Gastrocnemius medialis (tissue), 4 donors: ENCODE results near the gene AURKAIP1. TPM values are rescaled to one million over a fixed set of nuclear protein-coding genes. Genes with fewer than 3 reads are reported as not detected.
A peak's percentile ranks its signal among the peaks of the same experiment; 100 is the strongest.
"Not testable (repeated sequence)": the region's sequence is repeated elsewhere in the genome, so short reads cannot be mapped to it uniquely, and the experiment has no call there.

Experiments
- ATAC-seq, 2 donors: fragments of 150-250 bp; one replicate each; pipeline ENCODE4 v1.9.1; 2016
- DNase-seq, 2 donors: peaks; one replicate each; pipeline ENCODE4 v3.0.0-alpha.2; 2019
- H3K27ac ChIP-seq, 4 donors: fragments of 200-600 bp; sonication (generic); 1 replicate in 1 of 4; 2 replicates in 3 of 4; pipeline ENCODE4 v1.5.1; 2016 to 2018; ENCODE audit warnings: mild to moderate bottlenecking in 2 of 4, moderate library complexity in 1 of 4
- H3K27me3 ChIP-seq, 3 donors: fragments of 200-600 bp; sonication (generic) in 2 of 3; 1 replicate in 1 of 3; 2 replicates in 2 of 3; pipeline versions ENCODE4 v1.5.1 to v1.6.0; 2016 to 2019; ENCODE audit warnings: mild to moderate bottlenecking in 1 of 3, moderate library complexity in 1 of 3
- H3K36me3 ChIP-seq, 2 donors: fragments of 200-600 bp; sonication (generic) in 1 of 2; one replicate each; pipeline ENCODE4 v1.5.1; 2017 to 2018
- H3K4me1 ChIP-seq, 2 donors: fragments of 200-600 bp; sonication (generic) in 1 of 2; one replicate each; pipeline ENCODE4 v1.5.1; 2016 to 2017; ENCODE audit warnings: mild to moderate bottlenecking in 2 of 2
- H3K4me3 ChIP-seq, 4 donors: fragments of 200-600 bp; sonication (generic) in 3 of 4; 1 replicate in 1 of 4; 2 replicates in 3 of 4; pipeline ENCODE4 v1.5.1; 2016 to 2019; ENCODE audit warnings: mild to moderate bottlenecking in 2 of 4
- H3K9me3 ChIP-seq, 3 donors: fragments of 200-600 bp; sonication (generic) in 2 of 3; 1 replicate in 1 of 3; 2 replicates in 2 of 3; pipeline ENCODE4 v1.5.1; 2016 to 2019
- POLR2A ChIP-seq, 2 donors: fragments of 450-650 bp; IDR thresholded peaks; one replicate each; pipeline ENCODE4 v1.6.1; 2017; ENCODE audit warnings: antibody characterized with exemption in 2 of 2, mild to moderate bottlenecking in 2 of 2, moderate library complexity in 2 of 2
- in situ Hi-C, 4 donors: fragments of 200-750 bp; cut with MboI; loops; one replicate each; pipeline versions ENCODE4 v1.15.0 to v1.8.0; 2017; ENCODE audit warnings: low sequenced_read_pairs in 4 of 4
- intact Hi-C: fragments of 100-400 bp; cut with DNase I; formaldehyde crosslinking; loops from one replicate; pipeline ENCODE4 v1.15.1; 2023; ENCODE audit warnings: low total_unique reads
- total RNA-seq, 4 donors: library from RNA; depleted of rRNA; stranded (reverse); fragments of >200 nt; gene quantifications; one replicate each; pipeline versions ENCODE4 v1.1.0 to v1.2.3, GENCODE V29; 2016
- TF ChIP-seq, protein P1 (sequence below), 5 experiments: fragments of 450-650 bp in 3 of 5; fragments of 200-600 bp in 2 of 5; sonication (generic) in 2 of 5; IDR thresholded peaks in 4 of 5; conservative IDR thresholded peaks in 1 of 5; 1 replicate in 4 of 5; 2 replicates in 1 of 5; pipeline ENCODE4 v1.5.1; 2016 to 2019; ENCODE audit warnings: antibody characterized with exemption in 5 of 5, mild to moderate bottlenecking in 3 of 5, moderate library complexity in 3 of 5

Gene AURKAIP1
- total RNA-seq, 4 donors from 2014 or later: 165 to 450 (median 234) TPM

GRCh38 chr1:1411626-1412025 is 36.6 kb upstream of the AURKAIP1 start:
- Histone ChIP-seq H3K27me3 (no peaks in the 10 kb centered on the region), H3K36me3 (no peaks in the 10 kb centered on the region), H3K27ac (no peak overlapping the region), H3K4me3 (no peak overlapping the region), H3K9me3 (no peaks in the 10 kb centered on the region), H3K4me1 (peaks cover 16 to 18% of the 10 kb centered on the region in 2 donors)
- no peak for TF ChIP-seq POLR2A (IDR thresholded peaks at IDR 0.05)
- intact Hi-C loops (no loop called here), in situ Hi-C loops (no loop called here)
- DNase-seq (no peak), ATAC-seq (no peak)

DNA sequence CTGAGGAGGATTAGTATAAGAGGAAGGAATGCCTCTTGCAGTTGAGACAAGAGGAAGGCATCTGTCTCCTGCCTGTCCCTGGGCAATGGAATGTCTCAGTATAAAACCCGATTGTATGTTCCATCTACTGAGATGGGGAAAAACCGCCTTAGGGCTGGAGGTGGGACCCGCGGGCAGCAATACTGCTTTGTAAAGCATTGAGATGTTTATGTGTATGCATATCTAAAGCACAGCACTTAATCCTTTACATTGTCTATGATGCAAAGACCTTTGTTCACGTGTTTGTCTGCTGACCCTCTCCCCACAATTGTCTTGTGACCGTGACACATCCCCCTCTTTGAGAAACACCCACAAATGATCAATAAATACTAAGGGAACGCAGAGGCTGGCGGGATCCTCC is 35.2 kb upstream of the AURKAIP1 start:
- intact Hi-C loops, DNase-seq, H3K36me3 ChIP-seq: not testable (repeated sequence)

DNA sequence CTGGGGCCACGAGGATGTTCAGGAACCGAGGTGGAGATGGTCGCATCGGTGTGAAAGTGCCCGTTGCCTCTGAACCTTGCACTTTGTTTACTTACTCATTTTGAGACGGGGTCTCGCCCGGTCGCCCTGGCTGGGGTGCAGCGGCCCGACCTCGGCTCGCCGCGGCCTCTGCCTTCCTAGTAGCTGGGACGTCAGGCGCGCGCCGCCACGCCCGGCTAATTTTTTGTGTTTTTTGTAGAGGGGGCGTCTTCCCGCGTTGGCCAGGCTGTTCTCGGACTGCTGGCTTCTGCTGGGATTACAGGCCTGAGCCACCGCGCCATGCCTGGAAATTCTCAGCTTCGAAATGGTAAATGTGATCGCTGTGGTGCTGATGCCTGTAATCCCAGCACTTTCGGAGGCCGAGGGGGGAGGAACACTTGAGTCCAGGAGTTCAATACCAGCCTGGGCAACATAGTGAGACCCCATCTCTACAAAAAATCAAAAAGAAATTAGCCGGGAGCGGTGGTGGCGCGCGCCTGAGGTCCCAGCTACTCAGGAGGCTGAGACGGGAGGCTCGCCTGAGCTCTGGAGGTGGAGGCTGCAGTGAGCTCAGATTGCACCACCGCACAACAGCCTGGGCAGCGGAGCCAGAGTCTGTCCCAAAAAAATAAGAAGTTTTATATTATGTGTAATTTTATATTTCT is 32.8 kb upstream of the AURKAIP1 start:
- H3K4me3 ChIP-seq: peak overlapping the region; percentile 85 to 100 (median 93)
- TF ChIP-seq, protein P1, sequence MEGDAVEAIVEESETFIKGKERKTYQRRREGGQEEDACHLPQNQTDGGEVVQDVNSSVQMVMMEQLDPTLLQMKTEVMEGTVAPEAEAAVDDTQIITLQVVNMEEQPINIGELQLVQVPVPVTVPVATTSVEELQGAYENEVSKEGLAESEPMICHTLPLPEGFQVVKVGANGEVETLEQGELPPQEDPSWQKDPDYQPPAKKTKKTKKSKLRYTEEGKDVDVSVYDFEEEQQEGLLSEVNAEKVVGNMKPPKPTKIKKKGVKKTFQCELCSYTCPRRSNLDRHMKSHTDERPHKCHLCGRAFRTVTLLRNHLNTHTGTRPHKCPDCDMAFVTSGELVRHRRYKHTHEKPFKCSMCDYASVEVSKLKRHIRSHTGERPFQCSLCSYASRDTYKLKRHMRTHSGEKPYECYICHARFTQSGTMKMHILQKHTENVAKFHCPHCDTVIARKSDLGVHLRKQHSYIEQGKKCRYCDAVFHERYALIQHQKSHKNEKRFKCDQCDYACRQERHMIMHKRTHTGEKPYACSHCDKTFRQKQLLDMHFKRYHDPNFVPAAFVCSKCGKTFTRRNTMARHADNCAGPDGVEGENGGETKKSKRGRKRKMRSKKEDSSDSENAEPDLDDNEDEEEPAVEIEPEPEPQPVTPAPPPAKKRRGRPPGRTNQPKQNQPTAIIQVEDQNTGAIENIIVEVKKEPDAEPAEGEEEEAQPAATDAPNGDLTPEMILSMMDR (IDR thresholded peaks at IDR 0.05 in 4 of 5, conservative IDR thresholded peaks at IDR 0.05 in 1 of 5): no peak
- TF ChIP-seq POLR2A (IDR thresholded peaks at IDR 0.05): no peak
- peak overlapping the region; percentile 79 to 95 (median 84) for H3K27ac ChIP-seq
- H3K27me3 ChIP-seq: no peaks in the 10 kb centered on the region
- H3K9me3 ChIP-seq: no peaks in the 10 kb centered on the region
- in situ Hi-C loops: no loop called here
- intact Hi-C loops: loop anchor here (1.0 to 2.0 kb wide), 3 partner anchors 8 to 135 kb away; partner anchors contain the start of genes AURKAIP1, CCNL2 and UBE2J2
- ATAC-seq (peak; percentile 21 to 22), DNase-seq (no peak)
- H3K36me3 ChIP-seq: peaks cover 0 to 15% of the 10 kb centered on the region in 2 donors
- peaks cover 33 to 35% of the 10 kb centered on the region in 2 donors for H3K4me1 ChIP-seq

More for the DNA sequence above, 35.2 kb upstream of the AURKAIP1 start:
- ATAC-seq, H3K27ac ChIP-seq, H3K27me3 ChIP-seq, in situ Hi-C loops, H3K4me3 ChIP-seq, H3K9me3 ChIP-seq: not testable (repeated sequence)
- H3K4me1 ChIP-seq: peaks cover 30% of the 10 kb centered on the region in 2 donors

GRCh38 chr1:1406821-1407635 is 32.0 kb upstream of the AURKAIP1 start, which contains the start of gene MRPL20:
MRPL20 (minus strand) TSS chr1:1407293; CDS start chr1:1407217, 76 bp downstream.
- Histone ChIP-seq H3K9me3 (no peaks in the 10 kb centered on the region), H3K27ac (peak within 1 kb of the TSS; percentile 79 to 95 (median 84)), H3K4me1 (peaks cover 35% of the 10 kb centered on the region in 2 donors), H3K27me3 (no peaks in the 10 kb centered on the region), H3K4me3 (peak within 1 kb of the TSS; percentile 85 to 100 (median 93)), H3K36me3 (peaks cover 0 to 15% of the 10 kb centered on the region in 2 donors)
- peak; percentile 91 to 93 for DNase-seq
- in situ Hi-C loops: no loop called here
- intact Hi-C loops: loop anchor here (1.0 to 2.0 kb wide), 3 partner anchors 8 to 134 kb away; partner anchors contain the start of genes AURKAIP1, CCNL2 and UBE2J2
- TF ChIP-seq, protein P1 (IDR thresholded peaks at IDR 0.05 in 4 of 5, conservative IDR thresholded peaks at IDR 0.05 in 1 of 5): no peak
- peak; percentile 62 to 86 for TF ChIP-seq POLR2A (IDR thresholded peaks at IDR 0.05)
- peak; percentile 97 to 98 for ATAC-seq

- Histone ChIP-seq H3K27me3 (no peaks in the 10 kb centered on the region), H3K4me3 (peak overlapping the region; percentile 85 to 100 (median 93)), H3K36me3 (peaks cover 0 to 19% of the 10 kb centered on the region in 2 donors), H3K9me3 (no peaks in the 10 kb centered on the region), H3K27ac (peak overlapping the region; percentile 79 to 95 (median 84)), H3K4me1 (peaks cover 35 to 36% of the 10 kb centered on the region in 2 donors)
- in situ Hi-C loops (no loop called here), intact Hi-C loops (loop anchor here (2.0 kb wide), 1 partner anchor 133 kb away; the partner anchor contains the start of gene UBE2J2)
- DNase-seq: no peak
- TF ChIP-seq POLR2A (IDR thresholded peaks at IDR 0.05): no peak
- TF ChIP-seq, protein P1 (IDR thresholded peaks at IDR 0.05 in 4 of 5, conservative IDR thresholded peaks at IDR 0.05 in 1 of 5): no peak
- ATAC-seq: no peak
Measured at GRCh38 chr1:1406101-1406820, 31.3 kb upstream of the AURKAIP1 start.
